Lung (tissue), 12 donors: ENCODE data around the gene CNN2. TPM values are rescaled to one million over a fixed set of nuclear protein-coding genes. Genes with fewer than 3 reads are reported as not detected.

Experiments
- ATAC-seq: fragments of 200-7000 bp; cut with Tn5 transposase; one replicate; pipeline ENCODE4 v1.9.1; 2020; ENCODE audit warnings: moderate number of reproducible peaks; ENCODE audit not compliant: insufficient read depth, low FRiP score
- DNase-seq, 3 donors: peaks; one replicate each; pipeline ENCODE4 v3.0.0-alpha.2; 2013 to 2017
- H3K27ac ChIP-seq, 2 donors: one replicate each; pipeline ENCODE4 v1.5.1; 2013; ENCODE audit warnings: mild to moderate bottlenecking in 2 of 2, moderate library complexity in 2 of 2, control low read depth in 1 of 2, inconsistent platforms in 1 of 2, low read depth in 1 of 2, low read length in 1 of 2
- H3K27me3 ChIP-seq, 3 donors: one replicate each; pipeline ENCODE4 v1.5.1; 2013; ENCODE audit warnings: low read length in 2 of 3; ENCODE audit not compliant: control insufficient read depth in 3 of 3, insufficient read depth in 3 of 3
- H3K36me3 ChIP-seq, 4 donors: one replicate each; pipeline ENCODE4 v1.5.1; 2013; ENCODE audit warnings: low read length in 4 of 4, mild to moderate bottlenecking in 1 of 4, moderate library complexity in 1 of 4; ENCODE audit not compliant: control insufficient read depth in 4 of 4, insufficient read depth in 4 of 4
- H3K4me1 ChIP-seq, 5 donors: one replicate each; pipeline ENCODE4 v1.5.1; 2013; ENCODE audit warnings: low read length in 5 of 5, mild to moderate bottlenecking in 2 of 5, moderate library complexity in 1 of 5; ENCODE audit not compliant: control insufficient read depth in 5 of 5, insufficient read depth in 5 of 5
- H3K4me3 ChIP-seq: one replicate; pipeline ENCODE4 v1.5.1; 2013; ENCODE audit warnings: mild to moderate bottlenecking, control low read depth, moderate library complexity
- H3K9ac ChIP-seq, 2 donors: one replicate each; pipeline ENCODE4 v1.5.1; 2013; ENCODE audit warnings: low read length in 2 of 2, control low read depth in 1 of 2; ENCODE audit not compliant: insufficient read depth in 1 of 2
- H3K9me3 ChIP-seq, 4 donors: one replicate each; pipeline ENCODE4 v1.5.1; 2013; ENCODE audit warnings: low read length in 3 of 4, mild to moderate bottlenecking in 1 of 4, moderate library complexity in 1 of 4; ENCODE audit not compliant: control insufficient read depth in 4 of 4, insufficient read depth in 3 of 4
- whole genome bisulfite sequencing, 2 donors: extraction: QIAGEN DNeasy Blood & Tissue Kit; methylation state at CpG; one replicate each; pipeline ENCODE4 v1.1.7; 2013; 5-methylcytosine and 5-hydroxymethylcytosine counted together
- polyA plus RNA-seq, 2 donors: library from polyadenylated mRNA; stranded (reverse); fragments of 200-250 nt; gene quantifications; one replicate each; pipeline ENCODE4 v1.2.1, GENCODE V29; 2013
- total RNA-seq, 2 donors: library from RNA; depleted of rRNA in 1 of 2; stranded (reverse); fragments of >200 nt in 1 of 2; gene quantifications; one replicate each; pipeline ENCODE4 v1.2.1, GENCODE V29; 2014 to 2021
- TF ChIP-seq, protein P1 (sequence below): IDR thresholded peaks from 2 replicates; pipeline ENCODE4 v1.5.1; 2012; ENCODE audit warnings: mild to moderate bottlenecking; ENCODE audit errors: control extremely low read depth, extremely low read depth
- donor health status: control.
- donor health status: control.
- donor health status: Bipolar disorder and iron deficiency.
- donor health status: healthy.
- donor health status: DM: yes; HTN: yes; CAD: no.

CNN2 gene
- total and polyA plus RNA-seq, 4 donors = 161 to 236 (median 180) TPM

GRCh38 chr19:1035998-1036621, 9.7 kb downstream of the CNN2 start:
- Histone ChIP-seq H3K4me3 (no peak overlapping the region), H3K9ac (no peak overlapping the region), H3K36me3 (peaks cover 7 to 28% (median 12%) of the 10 kb centered on the region in 4 donors), H3K4me1 (peaks cover 0 to 16% (median 1%) of the 10 kb centered on the region in 5 donors), H3K27ac (no peak overlapping the region), H3K27me3 (no peaks in the 10 kb centered on the region), H3K9me3 (no peaks in the 10 kb centered on the region)
- 91 to 94% methylated on average over 28 to 29 of the region's 29 CpGs for WGBS, 2 donors
- TF ChIP-seq, protein P1, sequence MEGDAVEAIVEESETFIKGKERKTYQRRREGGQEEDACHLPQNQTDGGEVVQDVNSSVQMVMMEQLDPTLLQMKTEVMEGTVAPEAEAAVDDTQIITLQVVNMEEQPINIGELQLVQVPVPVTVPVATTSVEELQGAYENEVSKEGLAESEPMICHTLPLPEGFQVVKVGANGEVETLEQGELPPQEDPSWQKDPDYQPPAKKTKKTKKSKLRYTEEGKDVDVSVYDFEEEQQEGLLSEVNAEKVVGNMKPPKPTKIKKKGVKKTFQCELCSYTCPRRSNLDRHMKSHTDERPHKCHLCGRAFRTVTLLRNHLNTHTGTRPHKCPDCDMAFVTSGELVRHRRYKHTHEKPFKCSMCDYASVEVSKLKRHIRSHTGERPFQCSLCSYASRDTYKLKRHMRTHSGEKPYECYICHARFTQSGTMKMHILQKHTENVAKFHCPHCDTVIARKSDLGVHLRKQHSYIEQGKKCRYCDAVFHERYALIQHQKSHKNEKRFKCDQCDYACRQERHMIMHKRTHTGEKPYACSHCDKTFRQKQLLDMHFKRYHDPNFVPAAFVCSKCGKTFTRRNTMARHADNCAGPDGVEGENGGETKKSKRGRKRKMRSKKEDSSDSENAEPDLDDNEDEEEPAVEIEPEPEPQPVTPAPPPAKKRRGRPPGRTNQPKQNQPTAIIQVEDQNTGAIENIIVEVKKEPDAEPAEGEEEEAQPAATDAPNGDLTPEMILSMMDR = no peak
- no peak for DNase-seq
- no peak for ATAC-seq

- 45 to 68% methylated on average over 22 of the region's 22 CpGs for WGBS, 2 donors
- Histone ChIP-seq H3K27me3 (no peaks in the 10 kb centered on the region), H3K4me1 (peaks cover 0 to 28% (median 3%) of the 10 kb centered on the region in 5 donors), H3K9ac (no peak overlapping the region), H3K36me3 (peaks cover 3 to 21% (median 6%) of the 10 kb centered on the region in 4 donors), H3K27ac (peak overlapping the region in 1 of 2 donors; percentile 40), H3K4me3 (no peak overlapping the region), H3K9me3 (no peaks in the 10 kb centered on the region)
- TF ChIP-seq, protein P1 = no peak
- DNase-seq (no peak), ATAC-seq (no peak)
These were observed 11.2 kb downstream of the CNN2 start for GRCh38 chr19:1037621-1038064.

DNA sequence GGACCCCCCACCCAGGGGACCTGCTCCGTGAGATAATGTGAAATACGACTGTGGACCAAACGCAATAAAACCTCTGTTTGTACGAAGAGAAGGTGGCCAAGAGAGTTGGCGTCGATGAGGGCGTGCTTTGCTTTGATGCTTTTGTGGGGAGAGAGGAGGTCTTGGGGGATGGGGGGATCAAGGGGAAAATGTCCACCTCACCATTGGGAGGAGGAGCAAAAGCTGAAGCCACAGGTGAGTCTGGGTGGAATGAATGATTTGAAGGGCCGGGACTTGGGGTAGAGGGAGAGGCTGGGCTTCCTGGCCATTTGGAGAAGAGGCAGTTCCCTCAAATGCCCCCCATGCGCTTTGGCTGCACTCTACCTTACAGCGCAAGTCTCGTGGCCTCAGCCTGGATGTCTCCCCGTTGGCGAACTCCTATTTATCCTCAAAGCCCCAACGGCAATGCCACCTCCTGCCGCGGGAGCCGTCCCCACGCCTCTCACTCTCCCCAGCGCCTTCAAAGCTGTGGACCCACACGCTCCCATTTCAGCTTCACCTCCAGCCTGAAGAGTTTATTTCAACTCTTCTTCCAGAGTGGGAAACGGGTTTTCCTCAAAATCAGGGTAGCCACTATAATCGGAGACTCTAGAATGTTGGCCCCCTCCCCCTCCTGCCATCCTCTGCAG, 12.7 kb downstream of the CNN2 start:
- H3K9ac ChIP-seq = no peak overlapping the region
- H3K4me3 ChIP-seq = no peak overlapping the region
- peaks cover 0 to 36% (median 3%) of the 10 kb centered on the region in 5 donors for H3K4me1 ChIP-seq
- ATAC-seq = no peak
- peak overlapping the region in 1 of 2 donors; percentile 36 for H3K27ac ChIP-seq
- no peak for DNase-seq
- H3K9me3 ChIP-seq = no peaks in the 10 kb centered on the region
- 66 to 72% methylated on average over 22 of the region's 22 CpGs for WGBS, 2 donors
- H3K36me3 ChIP-seq = peaks cover 0 to 16% (median 3%) of the 10 kb centered on the region in 4 donors
- TF ChIP-seq, protein P1 = no peak
- no peaks in the 10 kb centered on the region for H3K27me3 ChIP-seq
